SH-SY5Y (cell line): Measurements from ENCODE around the gene PLEKHA5.

Experiments
- GATA2 ChIP-seq: IDR thresholded peaks from 2 replicates; pipeline ENCODE4 v1.6.1; 2011; ENCODE audit warnings: mild to moderate bottlenecking, low read depth, low read length
- GATA3 ChIP-seq: IDR thresholded peaks from 2 replicates; pipeline ENCODE4 v1.6.1; 2011; ENCODE audit warnings: low read depth, mild to moderate bottlenecking, low read length, moderate library complexity

Gene PLEKHA5

DNA sequence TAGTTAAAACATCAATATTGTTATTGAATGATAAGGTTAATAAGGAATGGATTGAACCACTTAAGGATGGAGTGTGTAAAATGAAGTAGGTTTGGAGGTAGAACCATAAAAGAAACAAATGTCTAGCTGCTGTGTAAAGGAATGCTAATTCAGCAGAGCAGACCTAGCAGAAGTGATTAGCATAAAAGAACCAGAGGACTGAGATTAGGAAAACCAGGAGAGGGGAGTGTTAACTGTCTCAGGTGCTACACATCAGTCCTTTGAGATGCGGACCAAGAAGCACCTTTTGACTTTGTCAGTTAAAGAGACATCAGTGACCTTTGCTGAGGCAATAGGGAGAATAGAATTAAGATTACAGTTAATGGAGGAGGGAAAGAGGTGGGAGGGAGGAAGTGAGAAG is 84.5 kb downstream of the PLEKHA5 start:
- TF ChIP-seq GATA3 (no peak), GATA2 (no peak)

- TF ChIP-seq GATA3, result no peak
These were observed 85.6 kb downstream of the PLEKHA5 start for GRCh38 chr12:19215115-19215514.

DNA sequence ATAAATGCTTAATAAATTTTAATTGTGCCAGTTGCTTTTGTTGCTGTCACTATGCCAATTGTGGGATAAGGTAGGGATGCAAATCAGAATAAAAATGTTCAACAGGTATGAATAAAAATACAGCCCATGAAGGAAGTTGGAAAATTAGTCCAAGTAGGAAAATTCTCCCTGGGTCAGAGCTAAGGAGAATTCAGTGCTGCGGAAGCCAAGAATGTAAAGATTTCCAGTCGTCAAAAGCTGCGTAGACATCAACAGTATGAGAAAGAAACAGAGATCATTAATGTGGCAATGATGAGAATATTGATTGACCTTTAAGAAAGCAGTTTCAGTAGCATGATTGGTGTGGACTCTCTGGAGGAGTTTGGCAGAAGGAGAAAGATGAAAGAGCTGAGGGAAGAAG is 87.9 kb downstream of the PLEKHA5 start:
- TF ChIP-seq GATA3, result no peak
- no peak for TF ChIP-seq GATA2

GRCh38 chr12:19220205-19220604 is 90.7 kb downstream of the PLEKHA5 start:
- TF ChIP-seq GATA3 (no peak), GATA2 (no peak)

GRCh38 chr12:19220852-19221466 is 91.4 kb downstream of the PLEKHA5 start:
- TF ChIP-seq GATA3, result no peak
- TF ChIP-seq GATA2, result no peak

- TF ChIP-seq GATA2 (no peak), GATA3 (no peak)
These were observed 93.0 kb downstream of the PLEKHA5 start for GRCh38 chr12:19222558-19222957.

- TF ChIP-seq GATA2 (no peak), GATA3 (no peak)
These were observed 93.5 kb downstream of the PLEKHA5 start for GRCh38 chr12:19223018-19223417.

GRCh38 chr12:19223695-19224094 is 94.2 kb downstream of the PLEKHA5 start:
- no peak for TF ChIP-seq GATA3
- TF ChIP-seq GATA2, result no peak

DNA sequence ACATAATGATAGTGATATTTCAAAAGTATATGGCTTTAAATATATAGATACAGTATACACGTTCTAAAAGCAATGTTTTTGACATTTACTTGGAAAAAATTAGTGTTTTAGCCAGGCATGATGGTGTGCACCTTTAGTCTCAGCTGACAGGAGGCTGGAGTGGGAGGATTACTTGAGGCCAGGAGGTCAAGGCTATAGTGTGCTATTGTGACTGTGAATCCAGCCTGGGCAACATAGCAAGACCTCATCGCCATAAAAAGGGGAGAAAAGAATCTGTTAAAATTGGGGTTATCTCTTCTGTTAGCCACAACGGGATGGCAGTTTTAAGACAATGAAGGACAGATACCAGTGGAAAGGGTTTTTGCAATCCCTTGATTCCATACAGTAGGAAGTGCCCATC is 95.2 kb downstream of the PLEKHA5 start:
- TF ChIP-seq GATA2, result no peak
- no peak for TF ChIP-seq GATA3

DNA sequence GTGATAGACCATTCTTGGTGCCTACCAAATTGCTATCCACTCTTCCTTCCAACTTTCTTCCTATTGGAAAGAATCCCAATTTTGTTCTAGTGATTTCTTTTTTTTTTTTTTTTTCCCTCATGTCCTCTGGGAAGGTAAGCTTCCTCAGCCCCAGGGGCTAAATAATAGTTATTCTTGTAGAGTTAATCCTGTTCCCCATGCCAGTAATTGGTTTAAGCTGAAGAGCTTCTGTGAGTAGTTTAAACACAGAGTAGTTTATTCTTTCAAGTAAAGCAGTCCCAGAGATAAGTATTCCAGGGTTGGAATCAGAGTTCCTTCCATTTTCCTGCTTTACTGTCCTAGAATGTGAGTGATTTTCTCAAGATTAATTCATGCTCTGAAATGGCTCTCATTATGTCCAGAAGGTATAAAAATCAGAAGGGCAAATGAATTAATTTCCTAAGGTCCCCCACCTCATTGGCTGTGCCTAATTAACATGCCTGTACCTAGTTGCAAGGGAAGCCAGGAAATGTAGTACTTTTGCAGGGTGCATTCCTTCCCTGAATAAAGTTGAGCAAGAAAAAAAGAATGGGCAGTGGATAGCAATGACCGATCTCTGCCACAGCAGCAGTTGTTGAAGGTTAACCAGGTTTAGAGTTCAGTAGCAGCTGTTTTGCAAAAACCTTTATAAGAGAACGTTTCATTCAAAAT is 97.8 kb downstream of the PLEKHA5 start:
- TF ChIP-seq GATA3 (no peak), GATA2 (no peak)

DNA sequence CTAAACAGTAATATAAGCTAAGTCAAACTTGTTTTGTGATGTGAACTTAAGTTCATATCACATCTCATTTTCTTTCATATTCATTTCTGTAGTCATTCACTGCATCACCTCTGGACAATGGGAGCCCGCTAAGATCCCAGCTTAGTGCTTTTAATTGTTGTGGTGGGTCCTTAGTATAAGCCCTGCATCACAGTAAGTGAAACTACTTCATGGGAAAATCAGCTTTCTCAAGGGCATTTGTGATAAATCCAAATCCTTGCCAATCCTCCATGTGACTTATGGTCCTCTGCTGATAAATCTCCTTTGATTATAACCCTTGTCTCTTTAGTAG is 98.3 kb downstream of the PLEKHA5 start:
- TF ChIP-seq GATA2 (no peak), GATA3 (no peak)

DNA sequence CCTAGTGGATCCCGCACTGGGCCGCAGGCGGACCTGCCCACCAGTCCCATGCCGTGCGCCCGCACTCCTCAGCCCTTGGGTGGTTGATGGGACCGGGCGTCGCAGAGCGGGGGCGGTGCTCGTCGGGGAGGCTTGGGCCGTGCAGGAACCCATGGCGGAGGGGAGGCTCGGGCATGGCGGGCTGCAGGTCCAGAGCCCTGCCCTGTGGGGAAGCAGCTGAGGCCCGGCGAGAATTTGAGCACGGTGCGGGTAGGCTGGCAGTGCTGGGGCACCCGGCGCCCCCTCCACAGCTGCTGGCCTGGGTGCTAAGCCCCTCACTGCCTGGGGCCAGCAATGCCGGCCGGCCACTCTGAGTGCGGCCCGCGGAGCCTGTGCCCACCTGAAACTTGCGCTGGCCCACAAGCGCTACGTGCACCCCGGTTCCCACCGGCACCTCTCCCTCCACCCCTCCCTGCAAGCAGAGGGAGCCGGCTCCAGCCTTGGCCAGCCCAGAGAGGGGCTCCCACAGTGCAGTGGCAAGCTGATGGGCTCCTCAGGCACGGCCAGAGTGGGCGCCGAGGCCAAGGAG is 100.8 kb downstream of the PLEKHA5 start:
- no peak for TF ChIP-seq GATA2
- TF ChIP-seq GATA3, result no peak

- no peak for TF ChIP-seq GATA2
- TF ChIP-seq GATA3, result no peak
These were observed 101.4 kb downstream of the PLEKHA5 start for GRCh38 chr12:19230896-19231295.

- TF ChIP-seq GATA2 (no peak), GATA3 (no peak)
These were observed 104.7 kb downstream of the PLEKHA5 start for GRCh38 chr12:19234171-19234704.

DNA sequence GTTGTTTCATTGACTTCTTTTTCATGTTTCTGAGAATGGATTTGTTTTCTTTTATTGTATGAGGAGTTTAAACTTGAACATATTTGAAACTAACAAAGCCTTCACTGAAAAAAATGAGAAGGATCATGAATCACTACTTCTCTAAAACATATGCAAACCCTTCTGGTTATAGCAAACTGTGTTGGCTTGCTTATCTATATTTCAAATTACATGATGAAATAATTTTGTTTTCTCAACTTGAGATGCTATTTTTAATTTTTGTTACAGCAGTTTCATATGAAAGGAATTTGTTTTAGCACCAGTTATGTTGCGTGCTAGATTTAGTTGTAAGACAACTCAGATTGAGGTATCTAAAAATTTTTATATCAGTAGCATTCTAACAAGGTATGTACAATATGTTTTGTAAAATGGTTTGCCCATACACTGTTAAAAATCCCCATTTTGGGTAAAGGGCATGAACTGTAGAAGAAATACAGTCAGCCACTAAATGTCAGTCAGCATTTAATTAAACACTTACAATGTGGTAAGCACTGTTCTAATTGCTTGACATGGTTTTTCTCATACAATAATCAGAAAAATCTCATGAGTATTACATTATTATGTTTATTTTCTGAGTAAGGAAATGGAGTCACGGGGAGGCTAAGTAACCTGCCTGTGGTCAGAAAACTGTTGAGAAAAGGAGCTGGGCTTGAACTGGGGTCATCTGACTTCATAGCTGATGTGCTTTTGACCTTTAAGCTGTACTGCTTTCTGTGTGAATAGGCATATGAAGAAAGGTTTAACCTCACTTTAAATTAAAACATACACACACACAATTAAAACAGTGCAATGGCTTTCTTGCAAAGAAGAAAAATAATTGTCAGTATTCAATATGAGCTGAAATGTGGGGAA is 105.7 kb downstream of the PLEKHA5 start:
- TF ChIP-seq GATA3 (no peak), GATA2 (no peak)
